Measurements from ENCODE around the gene PPFIBP1.
"Not testable (repeated sequence)": the region's sequence is repeated elsewhere in the genome, so short reads cannot be mapped to it uniquely, and the experiment has no call there.

PPFIBP1 gene

GRCh38 chr12:27566159-27566558 is 42.2 kb downstream of the PPFIBP1 start:
- no peak for FAIRE-seq

DNA sequence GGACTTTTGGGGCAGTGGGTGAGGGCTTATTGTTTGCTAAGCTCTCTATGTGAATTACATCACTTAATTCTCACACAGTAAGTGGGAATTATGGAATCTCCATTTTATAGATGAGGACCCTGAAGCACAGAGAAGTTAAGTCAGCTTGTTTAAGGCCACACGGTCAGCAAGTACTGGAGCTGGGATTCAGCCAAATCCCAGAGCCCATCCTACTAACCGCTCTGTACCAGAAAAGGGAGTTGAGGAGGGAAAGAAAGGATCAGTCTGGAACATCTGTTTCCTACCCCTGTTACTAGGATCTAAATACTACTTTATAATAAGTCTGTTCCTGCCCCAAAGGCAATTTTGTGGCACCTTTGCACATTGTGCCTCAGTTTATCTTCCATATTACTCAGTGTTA is 42.6 kb downstream of the PPFIBP1 start:
- DNase-seq (ENCODE audit: low spot score) (no peak), FAIRE-seq (no peak)

More at GRCh38 chr12:27566159-27566558, 42.2 kb downstream of the PPFIBP1 start:
- DNase-seq (ENCODE audit: low spot score) = no peak

DNA sequence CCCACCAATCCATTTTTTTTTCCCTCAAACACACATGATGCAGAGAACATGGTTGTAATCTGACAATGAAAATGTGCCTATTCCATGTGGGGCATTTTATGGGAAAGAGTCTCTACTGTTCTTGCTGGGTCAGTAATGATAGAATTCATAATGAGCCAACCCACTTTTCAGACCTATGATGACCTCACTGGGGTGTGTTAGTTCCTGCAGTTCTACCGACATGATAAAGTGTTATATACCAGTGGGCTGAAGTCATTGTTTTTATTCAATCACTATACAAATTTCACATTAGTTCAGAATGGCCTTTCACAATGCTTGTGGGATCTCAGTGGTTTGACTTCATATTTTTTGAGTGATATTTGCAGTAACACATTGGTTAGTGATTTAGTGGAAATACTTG is 47.5 kb downstream of the PPFIBP1 start:
- peak; percentile 63 for DNase-seq (ENCODE audit: low spot score)
- peak; percentile 24 for FAIRE-seq

DNA sequence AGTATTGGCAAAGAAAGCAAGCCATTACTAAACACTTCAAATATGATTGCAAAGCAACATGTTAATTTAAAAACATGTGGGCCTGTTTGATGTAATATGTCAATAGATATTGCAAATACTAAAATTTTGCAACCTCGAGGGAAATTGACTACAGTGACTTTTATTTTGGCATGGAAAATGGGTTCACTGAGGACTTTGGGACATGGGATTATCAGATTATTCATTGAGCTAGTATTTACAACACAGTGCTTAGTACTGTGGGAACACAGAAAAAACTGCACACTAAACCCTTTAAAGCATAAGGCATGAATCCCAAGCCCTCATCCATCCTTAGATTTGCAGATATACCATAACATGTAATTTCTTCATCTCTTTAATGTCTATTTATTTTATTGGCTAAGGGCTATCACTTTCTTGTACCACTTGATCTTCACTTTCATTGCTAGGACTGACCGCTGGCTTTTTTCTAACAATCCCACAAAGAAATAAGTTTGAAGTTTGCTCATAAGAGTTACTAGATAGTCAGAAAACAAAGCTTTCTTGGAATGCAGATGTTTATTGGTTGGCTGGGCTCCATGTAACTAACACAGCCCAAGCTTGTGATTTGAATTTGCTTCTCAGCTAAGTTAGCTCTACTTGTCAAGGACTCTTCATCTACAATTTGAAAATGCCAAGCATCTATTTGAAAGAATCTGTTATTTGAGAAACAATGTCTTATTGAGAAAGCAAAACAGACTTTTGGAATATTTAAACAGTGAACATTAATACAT is 48.7 kb downstream of the PPFIBP1 start:
- no peak for FAIRE-seq
- no peak for DNase-seq (ENCODE audit: low spot score)

DNA sequence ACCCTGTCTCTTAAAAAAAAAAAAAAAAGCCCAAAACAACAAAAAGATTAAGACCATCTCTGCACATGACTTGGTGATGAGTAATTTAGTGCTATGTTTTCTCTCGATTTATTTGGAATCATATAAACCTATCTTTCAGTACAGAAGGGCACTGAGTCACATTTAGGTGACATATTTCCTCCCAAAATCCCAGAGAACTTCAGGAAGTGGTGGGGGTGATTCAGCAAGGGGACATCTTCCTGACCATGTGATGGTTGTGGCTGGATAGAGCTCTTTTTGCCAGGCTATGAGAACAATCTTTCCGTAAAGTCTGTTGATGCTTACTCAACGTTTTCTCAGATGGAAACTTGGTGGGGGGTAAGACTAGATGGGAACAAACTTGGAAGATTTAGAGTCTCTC is 50.0 kb downstream of the PPFIBP1 start:
- peak; percentile 98 for FAIRE-seq

DNA sequence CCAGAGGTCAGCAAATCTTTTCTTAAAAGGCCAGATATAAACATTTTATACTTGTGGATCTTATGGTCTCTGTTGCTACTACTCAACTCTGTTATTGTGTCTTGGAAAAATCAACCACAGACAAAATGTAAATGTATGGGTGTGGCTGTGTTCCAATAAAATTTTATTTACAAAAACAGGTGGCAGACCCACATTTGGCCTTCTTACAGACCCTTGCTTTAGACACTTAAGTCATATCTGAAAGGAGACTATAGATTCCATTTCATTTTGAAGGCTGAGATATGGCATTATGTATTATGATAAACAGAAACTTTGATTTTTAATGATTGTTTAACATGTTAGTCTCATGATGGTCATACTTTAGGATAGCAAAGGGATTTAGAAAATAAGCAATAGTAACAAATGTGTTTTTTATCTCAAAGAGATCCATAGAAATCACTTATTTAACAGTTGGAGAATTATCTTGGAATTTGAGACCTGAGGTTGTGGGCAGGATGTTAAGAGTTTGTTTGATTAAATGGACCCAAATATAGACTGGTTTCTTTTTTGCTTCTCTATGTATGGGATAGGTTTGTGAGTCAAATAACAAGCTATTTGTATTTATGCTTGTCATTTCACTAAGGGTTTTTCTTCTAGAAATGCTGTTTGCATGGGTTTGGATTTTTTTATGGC is 51.2 kb downstream of the PPFIBP1 start:
- FAIRE-seq (peak; percentile 46), DNase-seq (ENCODE audit: low spot score) (no peak)

More for the DNA sequence above, 50.0 kb downstream of the PPFIBP1 start:
- peak; percentile 95 for DNase-seq (ENCODE audit: low spot score)

GRCh38 chr12:27575762-27576118 is 51.7 kb downstream of the PPFIBP1 start:
- FAIRE-seq (peak; percentile 30), DNase-seq (ENCODE audit: low spot score) (no peak)

GRCh38 chr12:27576667-27577347 is 52.8 kb downstream of the PPFIBP1 start:
- FAIRE-seq (no peak), DNase-seq (ENCODE audit: low spot score) (no peak)

DNA sequence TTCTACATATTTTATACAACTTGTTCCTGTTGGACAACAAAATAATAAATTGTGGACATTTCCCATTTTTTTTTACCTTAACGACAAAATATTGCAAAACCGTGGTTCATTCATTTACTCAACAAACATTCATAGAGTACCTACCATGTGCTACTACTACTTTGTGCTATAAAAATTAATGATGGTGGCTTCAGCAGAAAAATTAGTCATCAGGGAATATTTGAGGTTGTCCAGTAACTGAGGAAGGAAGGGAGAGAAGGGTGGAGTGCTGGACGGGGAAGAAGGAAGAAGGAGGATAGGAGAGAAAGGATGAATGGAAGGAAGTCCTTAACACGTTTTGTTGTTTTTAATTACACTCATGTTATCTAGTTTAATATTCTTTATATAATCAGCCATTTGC is 53.7 kb downstream of the PPFIBP1 start:
- peak; percentile 9 for DNase-seq (ENCODE audit: low spot score)
- FAIRE-seq = no peak

- DNase-seq (ENCODE audit: low spot score) = no peak
- no peak for FAIRE-seq
Measured at GRCh38 chr12:27578689-27579372, 54.8 kb downstream of the PPFIBP1 start.

DNA sequence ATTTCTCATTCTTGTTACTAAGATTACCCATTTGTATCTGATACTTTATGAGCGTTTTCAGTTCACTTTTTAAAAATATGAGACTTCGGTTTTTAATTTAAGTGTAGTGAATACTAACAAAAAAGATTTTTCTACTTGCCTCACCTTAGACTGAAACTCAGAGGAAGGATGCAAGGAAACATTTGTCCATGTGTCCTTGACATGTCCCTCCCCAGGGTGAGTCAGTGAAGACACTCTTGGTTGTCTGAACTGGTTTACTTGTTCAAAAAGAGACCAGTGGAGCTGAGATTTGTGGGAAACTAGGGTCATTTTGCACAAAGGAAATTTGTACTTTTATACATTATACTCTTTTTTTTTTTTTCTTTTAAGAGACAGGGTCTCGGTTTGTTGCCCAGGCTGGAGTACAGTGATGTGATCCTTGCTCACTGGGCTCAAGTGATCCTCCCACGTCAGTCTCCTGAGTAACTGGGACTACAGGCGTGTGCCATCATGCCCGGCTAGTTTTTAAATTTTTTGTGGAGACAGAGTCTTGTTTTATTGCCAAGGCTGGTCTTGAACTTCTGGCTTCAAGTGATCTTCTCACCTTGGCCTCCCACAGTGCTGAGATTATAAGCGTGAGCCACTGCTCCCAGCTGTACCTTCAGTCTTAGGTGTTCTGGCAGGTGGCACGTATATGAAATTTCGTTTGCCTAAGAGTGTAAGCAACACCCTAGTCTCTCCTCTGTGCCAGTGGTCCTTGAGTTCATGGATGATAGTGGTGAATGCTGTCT is 56.7 kb downstream of the PPFIBP1 start:
- FAIRE-seq = no peak
- DNase-seq (ENCODE audit: low spot score) = no peak

DNA sequence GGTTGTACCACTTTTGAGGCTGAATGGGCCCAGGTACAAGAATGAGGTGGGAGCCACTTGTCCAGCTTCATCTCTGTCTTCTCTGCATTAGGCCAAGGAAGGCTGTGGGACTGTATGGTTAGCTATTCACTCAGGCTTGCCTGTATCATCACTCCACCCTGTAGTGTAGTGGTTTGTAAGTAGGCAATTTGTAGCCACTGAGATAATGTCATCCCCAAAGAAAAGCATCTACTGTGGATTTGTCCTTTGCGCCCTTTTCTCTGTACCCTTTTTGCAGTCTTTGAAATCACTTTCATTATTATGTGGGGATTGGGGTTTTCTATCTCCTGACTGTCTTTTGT is 57.3 kb downstream of the PPFIBP1 start:
- not testable (repeated sequence) for DNase-seq (ENCODE audit: low spot score); FAIRE-seq

DNA sequence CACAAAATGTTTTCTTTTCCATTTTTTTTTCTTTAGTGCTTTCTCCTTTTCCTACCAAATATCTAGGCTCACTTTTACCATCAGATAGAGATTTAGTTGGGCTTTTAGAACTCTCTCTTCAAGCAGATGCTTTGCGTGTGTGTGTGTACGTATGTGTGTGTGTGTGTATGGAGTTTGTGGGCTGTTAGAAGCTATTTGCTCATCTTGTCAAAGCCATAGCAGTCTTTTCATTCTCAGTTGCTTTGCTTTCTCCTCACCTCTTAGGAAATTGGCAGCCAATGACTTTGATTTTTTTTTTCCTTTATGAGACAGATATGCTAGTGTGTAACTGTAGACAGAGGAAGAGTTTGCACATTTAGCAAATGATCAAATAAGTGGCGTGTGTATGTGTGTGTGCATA is 57.8 kb downstream of the PPFIBP1 start:
- DNase-seq (ENCODE audit: low spot score); FAIRE-seq: not testable (repeated sequence)

DNA sequence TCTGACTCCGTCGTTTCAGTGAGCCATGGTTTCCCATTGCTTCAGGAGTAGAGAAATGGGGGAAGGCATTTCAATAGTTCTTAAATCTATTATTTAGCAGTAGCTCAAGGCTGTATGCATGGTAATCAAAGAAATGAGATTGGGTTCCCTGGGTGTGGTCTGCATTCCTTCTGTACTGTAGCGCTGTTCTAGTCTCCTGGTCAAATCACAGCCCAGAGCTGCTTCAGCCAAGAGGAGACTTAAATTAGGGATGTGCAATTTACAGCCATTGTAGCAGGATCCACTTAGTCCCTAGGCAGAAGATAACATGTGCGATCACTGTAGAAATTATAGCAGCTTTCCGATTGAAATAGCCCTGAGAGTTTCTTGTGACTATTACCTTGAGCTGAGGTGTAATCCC is 58.4 kb downstream of the PPFIBP1 start:
- not testable (repeated sequence) for DNase-seq (ENCODE audit: low spot score); FAIRE-seq

DNA sequence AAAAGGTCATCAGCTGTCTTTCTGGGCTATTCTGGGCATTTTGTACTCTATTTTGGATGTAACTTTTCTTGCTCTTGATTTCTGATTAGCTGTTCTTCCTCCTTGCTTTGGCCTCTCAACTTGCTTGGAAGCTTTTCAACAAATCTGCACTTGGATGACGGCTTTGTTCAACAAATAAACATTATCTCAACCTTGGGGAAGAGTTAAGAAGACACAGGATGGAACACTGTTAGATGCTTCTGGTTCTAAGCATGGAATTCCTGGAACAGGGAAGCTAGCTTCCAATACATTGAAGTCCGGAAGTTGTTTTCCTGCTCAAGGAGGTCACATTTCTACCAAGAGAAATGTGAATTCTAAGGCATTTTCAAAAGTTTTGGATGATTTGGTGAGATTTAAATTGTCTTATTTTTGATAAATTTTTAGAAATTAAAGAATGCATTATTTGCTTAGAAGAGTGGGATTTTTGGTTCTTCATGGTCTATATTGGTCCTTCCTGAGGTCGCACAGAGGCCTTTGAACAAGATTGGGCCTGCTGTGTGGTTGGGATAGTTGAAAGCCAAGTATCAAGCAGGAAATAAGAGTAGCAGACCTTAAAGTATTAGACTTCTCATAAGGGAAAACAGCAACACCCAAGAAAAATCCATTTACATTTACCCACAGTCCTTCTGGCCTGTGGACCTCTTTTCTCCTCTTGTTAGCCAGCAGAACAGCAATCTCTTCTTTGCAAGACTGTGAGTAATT is 59.2 kb downstream of the PPFIBP1 start:
- no peak for FAIRE-seq
- DNase-seq (ENCODE audit: low spot score) = no peak

DNA sequence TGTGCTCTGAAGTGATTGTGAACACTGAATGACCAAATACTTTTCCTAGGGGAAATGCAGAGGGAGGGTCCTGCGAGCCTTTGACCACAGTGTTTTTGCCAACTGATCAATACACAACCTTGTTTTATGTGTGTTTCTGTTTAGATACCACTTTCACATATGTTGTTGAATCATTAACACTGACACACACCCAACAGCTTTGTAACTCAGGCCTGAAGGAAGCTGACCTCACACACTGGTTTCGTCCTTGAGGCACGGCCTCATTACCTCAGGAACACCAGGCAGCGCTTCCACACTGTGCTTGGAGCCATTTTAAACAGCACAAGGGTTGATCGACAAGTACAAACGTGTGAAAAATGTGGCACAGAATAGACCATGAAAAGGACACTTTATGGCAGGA is 60.0 kb downstream of the PPFIBP1 start:
- DNase-seq (ENCODE audit: low spot score) (no peak), FAIRE-seq (no peak)

GRCh38 chr12:27585739-27586265 is 61.8 kb downstream of the PPFIBP1 start:
- no peak for FAIRE-seq
- DNase-seq (ENCODE audit: low spot score) = no peak

DNA sequence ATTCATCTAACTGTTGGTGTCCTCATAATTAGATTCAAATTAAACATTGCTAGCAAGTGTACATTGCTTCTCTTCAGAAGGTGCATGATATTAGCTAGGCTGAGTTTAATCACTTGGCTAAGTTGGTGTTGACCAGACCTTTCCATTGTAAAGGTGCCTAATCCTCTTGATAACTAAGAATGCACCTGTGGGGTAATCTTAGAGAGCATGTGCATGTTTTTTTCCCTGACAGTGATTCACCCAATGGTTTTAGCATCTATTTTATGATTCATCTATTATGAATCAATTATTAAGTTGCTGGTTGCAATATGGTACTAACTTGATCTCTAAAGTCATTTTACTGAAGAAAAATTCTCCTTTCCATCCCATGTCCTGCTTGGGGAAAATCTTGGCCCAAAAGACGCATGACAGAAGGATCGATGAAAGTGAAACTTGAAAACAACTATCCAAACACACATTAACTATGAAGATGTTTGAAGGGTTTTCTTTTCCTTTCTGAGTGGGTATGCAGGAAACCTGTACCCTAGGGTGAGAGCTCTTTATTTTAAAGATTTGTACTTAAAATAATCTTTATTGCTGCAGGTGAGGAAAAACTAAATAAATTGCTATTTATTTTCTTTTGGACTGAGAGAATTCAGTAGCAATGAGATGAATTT is 64.2 kb downstream of the PPFIBP1 start:
- not testable (repeated sequence) for FAIRE-seq; DNase-seq (ENCODE audit: low spot score)

- FAIRE-seq (no peak), DNase-seq (ENCODE audit: low spot score) (no peak)
Measured at GRCh38 chr12:27588776-27589175, 64.8 kb downstream of the PPFIBP1 start.

GRCh38 chr12:27589419-27589818 is 65.4 kb downstream of the PPFIBP1 start:
- no peak for FAIRE-seq
- DNase-seq (ENCODE audit: low spot score) = no peak

All from RCC 7860 (cell line).